DND-41 (cell line): ENCODE data around the gene ST6GALNAC1.

Experiments used
- CTCF ChIP-seq: IDR thresholded peaks from 2 replicates; pipeline ENCODE4 v1.5.1; 2012; ENCODE audit warnings: borderline replicate concordance, low read length, moderate library complexity, mild to moderate bottlenecking; ENCODE audit not compliant: poor library complexity, severe bottlenecking; ENCODE audit errors: extremely low read depth
- EZH2 ChIP-seq: IDR thresholded peaks from 3 replicates; pipeline ENCODE4 v1.6.1; 2012; ENCODE audit warnings: borderline replicate concordance, low read depth, mild to moderate bottlenecking, moderate library complexity, low read length, inconsistent platforms; ENCODE audit not compliant: severe bottlenecking

- TF ChIP-seq CTCF (no peak), EZH2 (no peak)
Measured at GRCh38 chr17:76685366-76685765, 41.8 kb upstream of the ST6GALNAC1 start.
